HEK293 (cell line): ENCODE measurements around the gene KCTD19.

Experiments used
- CTCF ChIA-PET: fragments of 350-600 bp; formaldehyde crosslinking; extraction: SDS; loops from one replicate; lab custom pipeline; 2021; ENCODE audit warnings: antibody characterized with exemption; lab: Yijun Ruan, JAX
- POLR2A ChIA-PET: fragments of 300-600 bp; formaldehyde crosslinking; extraction: SDS; loops from one replicate; lab custom pipeline; 2020; ENCODE audit warnings: antibody characterized with exemption, inconsistent platforms; lab: Yijun Ruan, JAX
- H3K27ac ChIP-seq: fragments of 200-500 bp; sonication (Bioruptor generic); 2 replicates; pipeline ENCODE4 v1.5.1; 2014; ENCODE audit warnings: low read depth, low read length, control low read depth, inconsistent platforms; ENCODE audit errors: extremely low read depth
- H3K36me3 ChIP-seq, 2 experiments: fragments of 200-500 bp in 1 of 2; sonication (Bioruptor generic) in 1 of 2; 1 replicate in 1 of 2; 2 replicates in 1 of 2; pipeline ENCODE4 v1.5.1; 2014 to 2017; ENCODE audit warnings: inconsistent platforms in 2 of 2, low read length in 2 of 2; ENCODE audit not compliant: control insufficient read depth in 2 of 2, insufficient read depth in 1 of 2
- H3K4me1 ChIP-seq: fragments of 200-500 bp; sonication (Bioruptor generic); 2 replicates; pipeline ENCODE4 v1.5.1; 2014; ENCODE audit warnings: mild to moderate bottlenecking, low read length, inconsistent platforms; ENCODE audit not compliant: control insufficient read depth, insufficient read depth
- H3K4me3 ChIP-seq: 2 replicates; pipeline ENCODE4 v1.5.1; 2011; ENCODE audit warnings: low read depth, mild to moderate bottlenecking, control low read depth, low read length, moderate library complexity
- H3K9me3 ChIP-seq: fragments of 200-500 bp; sonication (Bioruptor generic); 2 replicates; pipeline ENCODE4 v1.5.1; 2014; ENCODE audit warnings: low read depth, low read length, inconsistent platforms; ENCODE audit not compliant: control insufficient read depth, insufficient read depth
- EGR2 ChIP-seq: fragments of 450-650 bp; formaldehyde crosslinking; IDR thresholded peaks from 2 replicates; pipeline ENCODE4 v1.5.1; 2016; ENCODE audit warnings: low read depth, missing biosample characterization, missing genetic modification characterization
- GLIS1 ChIP-seq: fragments of 450-650 bp; formaldehyde crosslinking; IDR thresholded peaks from 2 replicates; pipeline ENCODE4 v1.5.1; 2016; ENCODE audit warnings: missing biosample characterization, missing genetic modification characterization
- MYNN ChIP-seq: fragments of 450-650 bp; formaldehyde crosslinking; IDR thresholded peaks from 2 replicates; pipeline ENCODE4 v1.5.1; 2016; ENCODE audit warnings: missing biosample characterization, missing genetic modification characterization, borderline replicate concordance
- SP2 ChIP-seq: fragments of 450-650 bp; formaldehyde crosslinking; IDR thresholded peaks from 2 replicates; pipeline ENCODE4 v1.5.1; 2016; ENCODE audit warnings: missing biosample characterization, missing genetic modification characterization
- SP7 ChIP-seq: fragments of 450-650 bp; formaldehyde crosslinking; IDR thresholded peaks from 2 replicates; pipeline ENCODE4 v1.5.1; 2016; ENCODE audit warnings: missing biosample characterization, missing genetic modification characterization
- ZBTB20 ChIP-seq: fragments of 450-650 bp; formaldehyde crosslinking; IDR thresholded peaks from 2 replicates; pipeline ENCODE4 v1.5.1; 2016; ENCODE audit warnings: missing biosample characterization, missing genetic modification characterization
- ZFHX2 ChIP-seq: fragments of 450-650 bp; formaldehyde crosslinking; conservative IDR thresholded peaks from 2 replicates; pipeline ENCODE4 v1.5.1; 2016; ENCODE audit warnings: missing biosample characterization, missing genetic modification characterization
- ZFP69B ChIP-seq: fragments of 450-650 bp; formaldehyde crosslinking; IDR thresholded peaks from 2 replicates; pipeline ENCODE4 v1.5.1; 2016; ENCODE audit warnings: missing biosample characterization, missing genetic modification characterization
- ZIC2 ChIP-seq: fragments of 450-650 bp; formaldehyde crosslinking; IDR thresholded peaks from 2 replicates; pipeline ENCODE4 v1.5.1; 2016; ENCODE audit warnings: missing biosample characterization, missing genetic modification characterization
- ZNF169 ChIP-seq: fragments of 450-650 bp; formaldehyde crosslinking; IDR thresholded peaks from 2 replicates; pipeline ENCODE4 v1.5.1; 2016; ENCODE audit warnings: missing biosample characterization, missing genetic modification characterization
- ZNF202 ChIP-seq: fragments of 450-650 bp; formaldehyde crosslinking; IDR thresholded peaks from 2 replicates; pipeline ENCODE4 v1.5.1; 2016; ENCODE audit warnings: missing biosample characterization, missing genetic modification characterization, borderline replicate concordance
- ZNF239 ChIP-seq: fragments of 450-650 bp; formaldehyde crosslinking; IDR thresholded peaks from 2 replicates; pipeline ENCODE4 v1.5.1; 2016; ENCODE audit warnings: missing biosample characterization, missing genetic modification characterization
- ZNF302 ChIP-seq: fragments of 450-650 bp; formaldehyde crosslinking; IDR thresholded peaks from 2 replicates; pipeline ENCODE4 v1.5.1; 2016; ENCODE audit warnings: missing biosample characterization, missing genetic modification characterization, low read depth
- ZNF335 ChIP-seq: fragments of 450-650 bp; formaldehyde crosslinking; conservative IDR thresholded peaks from 2 replicates; pipeline ENCODE4 v1.5.1; 2016; ENCODE audit warnings: missing biosample characterization, missing genetic modification characterization
- ZNF560 ChIP-seq: fragments of 450-650 bp; formaldehyde crosslinking; IDR thresholded peaks from 2 replicates; pipeline ENCODE4 v1.5.1; 2017; ENCODE audit warnings: missing biosample characterization, missing genetic modification characterization, borderline replicate concordance
- ZNF747 ChIP-seq: fragments of 450-650 bp; formaldehyde crosslinking; IDR thresholded peaks from 2 replicates; pipeline ENCODE4 v1.5.1; 2016; ENCODE audit warnings: missing biosample characterization, missing genetic modification characterization
- ZNF777 ChIP-seq: fragments of 450-650 bp; formaldehyde crosslinking; IDR thresholded peaks from 2 replicates; pipeline ENCODE4 v1.5.1; 2017; ENCODE audit warnings: missing biosample characterization, missing genetic modification characterization, borderline replicate concordance
- TF ChIP-seq, protein P1 (sequence below): fragments of 450-650 bp; formaldehyde crosslinking; IDR thresholded peaks from 2 replicates; pipeline ENCODE4 v1.5.1; 2017; ENCODE audit warnings: missing biosample characterization, missing genetic modification characterization
- TF ChIP-seq, protein P2 (sequence below): fragments of 450-650 bp; formaldehyde crosslinking; IDR thresholded peaks from 2 replicates; pipeline ENCODE4 v1.5.1; 2016; ENCODE audit warnings: missing biosample characterization, missing genetic modification characterization, borderline replicate concordance
- TF ChIP-seq, protein P3 (sequence below): fragments of 450-650 bp; formaldehyde crosslinking; IDR thresholded peaks from 2 replicates; pipeline ENCODE4 v1.5.1; 2016; ENCODE audit warnings: missing biosample characterization, missing genetic modification characterization
- TF ChIP-seq, protein P4 (sequence below): fragments of 450-650 bp; formaldehyde crosslinking; IDR thresholded peaks from 2 replicates; pipeline ENCODE4 v1.5.1; 2016; ENCODE audit warnings: missing biosample characterization, missing genetic modification characterization
- TF ChIP-seq, protein P5 (sequence below): fragments of 450-650 bp; formaldehyde crosslinking; IDR thresholded peaks from 2 replicates; pipeline ENCODE4; 2016; ENCODE audit warnings: missing biosample characterization, missing genetic modification characterization

Gene KCTD19

DNA sequence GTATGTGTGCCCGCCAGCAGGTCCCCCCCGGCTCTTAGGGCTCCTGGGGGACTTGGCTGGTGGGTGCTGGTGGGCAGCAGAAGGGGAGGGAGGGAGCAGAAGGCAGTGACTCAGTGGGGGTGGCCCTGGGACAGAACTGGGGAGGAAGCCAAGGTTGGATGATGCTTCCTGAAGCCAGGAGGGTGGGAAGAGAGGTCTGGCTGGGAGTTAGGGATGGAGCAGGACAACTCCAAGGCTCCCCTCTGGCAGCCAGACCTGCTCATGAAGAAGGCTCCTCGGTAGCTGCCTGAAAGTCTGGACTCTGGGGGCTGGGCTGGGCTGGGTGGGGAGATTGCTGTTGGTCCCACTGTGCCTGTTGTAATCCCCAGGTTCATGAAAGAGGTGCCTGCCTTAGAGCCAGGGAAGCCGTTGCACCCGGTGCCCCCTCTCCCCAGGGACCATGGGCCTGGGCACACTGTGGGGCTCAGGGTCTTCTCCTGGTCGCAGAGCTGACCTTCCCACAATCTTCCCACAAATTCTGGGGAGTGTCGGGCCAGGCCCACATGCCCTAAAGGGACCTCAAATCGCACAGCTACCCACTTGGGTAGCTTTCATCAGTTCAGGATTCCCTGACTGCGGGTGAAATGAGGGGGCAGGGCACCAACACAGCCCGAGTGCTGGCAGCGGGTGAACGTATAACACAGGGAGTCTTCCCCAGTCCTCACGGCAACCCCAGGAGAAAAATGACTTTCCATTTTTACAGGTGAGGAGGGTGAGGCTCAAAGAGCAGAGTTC lies 48.4 kb downstream of the KCTD19 start:
- H3K4me1 ChIP-seq = no peaks in the 10 kb centered on the region
- no peaks in the 10 kb centered on the region for H3K9me3 ChIP-seq
- H3K4me3 ChIP-seq = peak overlapping the region; percentile 50
- CTCF ChIA-PET = interaction anchor here (0.6 to 3.8 kb wide), 9 partner anchors 10 to 121 kb away, joined by 3 to 14 read pairs (median 3); partner anchors contain the start of gene HSF4
- TF ChIP-seq ZIC2 = peak; percentile 84
- TF ChIP-seq GLIS1 = peak; percentile 65
- peak; percentile 67 for TF ChIP-seq ZNF335
- TF ChIP-seq, protein P1, sequence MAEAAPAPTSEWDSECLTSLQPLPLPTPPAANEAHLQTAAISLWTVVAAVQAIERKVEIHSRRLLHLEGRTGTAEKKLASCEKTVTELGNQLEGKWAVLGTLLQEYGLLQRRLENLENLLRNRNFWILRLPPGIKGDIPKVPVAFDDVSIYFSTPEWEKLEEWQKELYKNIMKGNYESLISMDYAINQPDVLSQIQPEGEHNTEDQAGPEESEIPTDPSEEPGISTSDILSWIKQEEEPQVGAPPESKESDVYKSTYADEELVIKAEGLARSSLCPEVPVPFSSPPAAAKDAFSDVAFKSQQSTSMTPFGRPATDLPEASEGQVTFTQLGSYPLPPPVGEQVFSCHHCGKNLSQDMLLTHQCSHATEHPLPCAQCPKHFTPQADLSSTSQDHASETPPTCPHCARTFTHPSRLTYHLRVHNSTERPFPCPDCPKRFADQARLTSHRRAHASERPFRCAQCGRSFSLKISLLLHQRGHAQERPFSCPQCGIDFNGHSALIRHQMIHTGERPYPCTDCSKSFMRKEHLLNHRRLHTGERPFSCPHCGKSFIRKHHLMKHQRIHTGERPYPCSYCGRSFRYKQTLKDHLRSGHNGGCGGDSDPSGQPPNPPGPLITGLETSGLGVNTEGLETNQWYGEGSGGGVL (tag by site-specific recombination) = peak; percentile 78
- TF ChIP-seq ZNF302 (tag by site-specific recombination) = no peak
- peak; percentile 57 for TF ChIP-seq ZFHX2 (tag by site-specific recombination)
- TF ChIP-seq SP2 (tag by site-specific recombination) = peak; percentile 24; the same call in 1 of the 2 replicates
- no peak for TF ChIP-seq ZNF202
- POLR2A ChIA-PET = interaction anchor here (0.5 to 1.2 kb wide), 4 partner anchors 10 to 153 kb away, joined by 3 to 6 read pairs (median 3); partner anchors contain the start of gene HSD11B2
- peaks cover 0 to 38% of the 10 kb centered on the region in 2 experiments; a peak in 2 of 3 replicates for H3K36me3 ChIP-seq
- peak overlapping the region; percentile 50; the same call in 1 of the 2 replicates for H3K27ac ChIP-seq

DNA sequence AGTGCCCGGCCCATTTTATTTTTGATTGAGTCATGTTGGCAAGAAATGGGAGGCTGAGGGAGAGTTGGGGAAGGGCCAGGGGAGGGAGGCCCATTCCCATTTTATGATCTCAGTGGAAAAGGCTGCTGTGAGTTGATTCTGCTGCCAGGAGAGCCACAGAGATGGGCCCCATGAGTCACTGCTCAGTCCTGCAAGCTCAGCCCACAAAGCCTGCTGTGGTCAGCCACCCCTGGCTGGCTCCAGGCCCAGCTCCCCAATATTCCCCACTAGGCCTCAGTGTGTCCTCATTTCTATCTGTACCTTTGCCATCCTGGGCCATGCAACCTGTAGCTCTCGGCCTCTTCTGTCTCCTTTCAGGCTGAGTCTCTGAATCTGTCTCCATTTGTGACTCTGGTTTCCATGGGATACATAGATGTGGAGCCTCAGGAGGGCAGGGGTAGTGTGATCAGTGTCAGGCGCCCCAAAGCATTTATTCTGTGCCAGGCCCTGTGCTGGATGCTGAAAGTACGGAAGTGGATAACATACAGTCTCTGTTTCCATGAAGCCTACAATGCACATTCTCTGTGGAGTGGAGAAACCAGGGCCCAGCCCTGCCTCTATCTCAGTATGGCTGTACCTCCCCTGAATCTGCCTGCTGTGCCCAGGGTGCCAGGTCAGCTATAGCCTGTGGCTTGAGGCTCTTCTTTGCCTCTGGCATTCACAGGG lies 49.1 kb downstream of the KCTD19 start:
- H3K27ac ChIP-seq = no peak overlapping the region
- H3K36me3 ChIP-seq = peaks cover 0 to 35% of the 10 kb centered on the region in 2 experiments; a peak in 2 of 3 replicates
- CTCF ChIA-PET = interaction anchor here (0.6 to 3.8 kb wide), 5 partner anchors 9 to 61 kb away, joined by 3 to 14 read pairs (median 3); no protein-coding TSS in a partner anchor
- no peaks in the 10 kb centered on the region for H3K9me3 ChIP-seq
- no peak overlapping the region for H3K4me3 ChIP-seq
- no peaks in the 10 kb centered on the region for H3K4me1 ChIP-seq
- POLR2A ChIA-PET = interaction anchor here (0.6 to 0.9 kb wide), 2 partner anchors 33 to 49 kb away, joined by 3 to 7 read pairs; partner anchors contain the start of genes KCTD19 and LRRC36
- no peak for TF ChIP-seq ZNF747
- no peak for TF ChIP-seq ZNF560
- TF ChIP-seq SP7 = 0 out of 2 replicates have a peak, but pooled peaks have one; percentile 31
- TF ChIP-seq MYNN (tag by site-specific recombination) = no peak
- TF ChIP-seq EGR2 (tag by site-specific recombination) = no peak
- no peak for TF ChIP-seq ZNF239
- peak; percentile 60; the same call in 1 of the 2 replicates for TF ChIP-seq GLIS1
- TF ChIP-seq, protein P2, sequence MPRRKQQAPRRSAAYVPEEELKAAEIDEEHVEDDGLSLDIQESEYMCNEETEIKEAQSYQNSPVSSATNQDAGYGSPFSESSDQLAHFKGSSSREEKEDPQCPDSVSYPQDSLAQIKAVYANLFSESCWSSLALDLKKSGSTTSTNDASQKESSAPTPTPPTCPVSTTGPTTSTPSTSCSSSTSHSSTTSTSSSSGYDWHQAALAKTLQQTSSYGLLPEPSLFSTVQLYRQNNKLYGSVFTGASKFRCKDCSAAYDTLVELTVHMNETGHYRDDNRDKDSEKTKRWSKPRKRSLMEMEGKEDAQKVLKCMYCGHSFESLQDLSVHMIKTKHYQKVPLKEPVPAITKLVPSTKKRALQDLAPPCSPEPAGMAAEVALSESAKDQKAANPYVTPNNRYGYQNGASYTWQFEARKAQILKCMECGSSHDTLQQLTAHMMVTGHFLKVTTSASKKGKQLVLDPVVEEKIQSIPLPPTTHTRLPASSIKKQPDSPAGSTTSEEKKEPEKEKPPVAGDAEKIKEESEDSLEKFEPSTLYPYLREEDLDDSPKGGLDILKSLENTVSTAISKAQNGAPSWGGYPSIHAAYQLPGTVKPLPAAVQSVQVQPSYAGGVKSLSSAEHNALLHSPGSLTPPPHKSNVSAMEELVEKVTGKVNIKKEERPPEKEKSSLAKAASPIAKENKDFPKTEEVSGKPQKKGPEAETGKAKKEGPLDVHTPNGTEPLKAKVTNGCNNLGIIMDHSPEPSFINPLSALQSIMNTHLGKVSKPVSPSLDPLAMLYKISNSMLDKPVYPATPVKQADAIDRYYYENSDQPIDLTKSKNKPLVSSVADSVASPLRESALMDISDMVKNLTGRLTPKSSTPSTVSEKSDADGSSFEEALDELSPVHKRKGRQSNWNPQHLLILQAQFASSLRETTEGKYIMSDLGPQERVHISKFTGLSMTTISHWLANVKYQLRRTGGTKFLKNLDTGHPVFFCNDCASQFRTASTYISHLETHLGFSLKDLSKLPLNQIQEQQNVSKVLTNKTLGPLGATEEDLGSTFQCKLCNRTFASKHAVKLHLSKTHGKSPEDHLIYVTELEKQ = no peak
- TF ChIP-seq, protein P3, sequence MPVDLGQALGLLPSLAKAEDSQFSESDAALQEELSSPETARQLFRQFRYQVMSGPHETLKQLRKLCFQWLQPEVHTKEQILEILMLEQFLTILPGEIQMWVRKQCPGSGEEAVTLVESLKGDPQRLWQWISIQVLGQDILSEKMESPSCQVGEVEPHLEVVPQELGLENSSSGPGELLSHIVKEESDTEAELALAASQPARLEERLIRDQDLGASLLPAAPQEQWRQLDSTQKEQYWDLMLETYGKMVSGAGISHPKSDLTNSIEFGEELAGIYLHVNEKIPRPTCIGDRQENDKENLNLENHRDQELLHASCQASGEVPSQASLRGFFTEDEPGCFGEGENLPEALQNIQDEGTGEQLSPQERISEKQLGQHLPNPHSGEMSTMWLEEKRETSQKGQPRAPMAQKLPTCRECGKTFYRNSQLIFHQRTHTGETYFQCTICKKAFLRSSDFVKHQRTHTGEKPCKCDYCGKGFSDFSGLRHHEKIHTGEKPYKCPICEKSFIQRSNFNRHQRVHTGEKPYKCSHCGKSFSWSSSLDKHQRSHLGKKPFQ (tag by site-specific recombination) = no peak
- no peak for TF ChIP-seq ZNF202
- no peak for TF ChIP-seq ZNF777 (tag by site-specific recombination)
- no peak for TF ChIP-seq ZNF169 (tag by site-specific recombination)
- TF ChIP-seq ZBTB20 (tag by site-specific recombination) = 0 out of 2 replicates have a peak, but pooled peaks have one; percentile 4
- TF ChIP-seq, protein P4, sequence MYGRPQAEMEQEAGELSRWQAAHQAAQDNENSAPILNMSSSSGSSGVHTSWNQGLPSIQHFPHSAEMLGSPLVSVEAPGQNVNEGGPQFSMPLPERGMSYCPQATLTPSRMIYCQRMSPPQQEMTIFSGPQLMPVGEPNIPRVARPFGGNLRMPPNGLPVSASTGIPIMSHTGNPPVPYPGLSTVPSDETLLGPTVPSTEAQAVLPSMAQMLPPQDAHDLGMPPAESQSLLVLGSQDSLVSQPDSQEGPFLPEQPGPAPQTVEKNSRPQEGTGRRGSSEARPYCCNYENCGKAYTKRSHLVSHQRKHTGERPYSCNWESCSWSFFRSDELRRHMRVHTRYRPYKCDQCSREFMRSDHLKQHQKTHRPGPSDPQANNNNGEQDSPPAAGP (tag by site-specific recombination) = 0 out of 2 replicates have a peak, but pooled peaks have one; percentile 49
- TF ChIP-seq ZFP69B (tag by site-specific recombination) = peak; percentile 78; the same call in 1 of the 2 replicates
- TF ChIP-seq, protein P5, sequence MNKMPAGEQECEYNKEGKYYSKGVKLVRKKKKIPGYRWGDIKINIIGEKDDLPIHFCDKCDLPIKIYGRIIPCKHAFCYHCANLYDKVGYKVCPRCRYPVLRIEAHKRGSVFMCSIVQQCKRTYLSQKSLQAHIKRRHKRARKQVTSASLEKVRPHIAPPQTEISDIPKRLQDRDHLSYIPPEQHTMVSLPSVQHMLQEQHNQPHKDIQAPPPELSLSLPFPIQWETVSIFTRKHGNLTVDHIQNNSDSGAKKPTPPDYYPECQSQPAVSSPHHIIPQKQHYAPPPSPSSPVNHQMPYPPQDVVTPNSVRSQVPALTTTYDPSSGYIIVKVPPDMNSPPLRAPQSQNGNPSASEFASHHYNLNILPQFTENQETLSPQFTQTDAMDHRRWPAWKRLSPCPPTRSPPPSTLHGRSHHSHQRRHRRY (tag by site-specific recombination) = no peak
